ENCODE data around the gene SDC3.

Gene SDC3

GRCh38 chr1:30914587-30914922, 6.0 kb upstream of the SDC3 start:
- Histone ChIP-seq H3K36me3 (ENCODE audit: control insufficient read depth, insufficient read depth, low read length) (no peaks in the 10 kb centered on the region), H3K4me3 (ENCODE audit: insufficient read depth, low read depth, low read length) (no peak overlapping the region), H3K9me3 (ENCODE audit: control insufficient read depth, low read length) (no peaks in the 10 kb centered on the region), H3K27me3 (ENCODE audit: control insufficient read depth, insufficient read depth, low read length, poor library complexity, severe bottlenecking) (no peaks in the 10 kb centered on the region), H3K4me1 (ENCODE audit: control insufficient read depth, insufficient read depth, low read length) (peaks cover 4% of the 10 kb centered on the region), H3K27ac (ENCODE audit: insufficient read depth, low read depth, low read length, poor library complexity, severe bottlenecking) (no peak overlapping the region)
- 89 to 95% methylated on average over 3 of the region's 3 CpGs for WGBS, 2 experiments

- peaks cover 12% of the 10 kb centered on the region for H3K4me1 ChIP-seq (ENCODE audit: control insufficient read depth, insufficient read depth, low read length)
- H3K36me3 ChIP-seq (ENCODE audit: control insufficient read depth, insufficient read depth, low read length): no peaks in the 10 kb centered on the region
- no peak overlapping the region for H3K27ac ChIP-seq (ENCODE audit: insufficient read depth, low read depth, low read length, poor library complexity, severe bottlenecking)
- 87 to 90% methylated on average over 10 of the region's 10 CpGs for WGBS, 2 experiments
- H3K9me3 ChIP-seq (ENCODE audit: control insufficient read depth, low read length): no peaks in the 10 kb centered on the region
- peaks cover 6% of the 10 kb centered on the region for H3K27me3 ChIP-seq (ENCODE audit: control insufficient read depth, insufficient read depth, low read length, poor library complexity, severe bottlenecking)
- no peak overlapping the region for H3K4me3 ChIP-seq (ENCODE audit: insufficient read depth, low read depth, low read length)
Observed at GRCh38 chr1:30912913-30913652, 4.5 kb upstream of the SDC3 start.

GRCh38 chr1:30912224-30912623, 3.7 kb upstream of the SDC3 start:
- Histone ChIP-seq H3K4me3 (ENCODE audit: insufficient read depth, low read depth, low read length) (no peak overlapping the region), H3K27me3 (ENCODE audit: control insufficient read depth, insufficient read depth, low read length, poor library complexity, severe bottlenecking) (peaks cover 6% of the 10 kb centered on the region), H3K36me3 (ENCODE audit: control insufficient read depth, insufficient read depth, low read length) (no peaks in the 10 kb centered on the region), H3K9me3 (ENCODE audit: control insufficient read depth, low read length) (no peaks in the 10 kb centered on the region), H3K27ac (ENCODE audit: insufficient read depth, low read depth, low read length, poor library complexity, severe bottlenecking) (no peak overlapping the region), H3K4me1 (ENCODE audit: control insufficient read depth, insufficient read depth, low read length) (peaks cover 16% of the 10 kb centered on the region)
- WGBS, 2 experiments: 91 to 94% methylated on average over 6 of the region's 6 CpGs

- Histone ChIP-seq H3K9me3 (ENCODE audit: control insufficient read depth, low read length) (no peaks in the 10 kb centered on the region), H3K27ac (ENCODE audit: insufficient read depth, low read depth, low read length, poor library complexity, severe bottlenecking) (no peak overlapping the region), H3K36me3 (ENCODE audit: control insufficient read depth, insufficient read depth, low read length) (no peaks in the 10 kb centered on the region), H3K4me1 (ENCODE audit: control insufficient read depth, insufficient read depth, low read length) (peaks cover 24% of the 10 kb centered on the region), H3K27me3 (ENCODE audit: control insufficient read depth, insufficient read depth, low read length, poor library complexity, severe bottlenecking) (peaks cover 6% of the 10 kb centered on the region), H3K4me3 (ENCODE audit: insufficient read depth, low read depth, low read length) (no peak overlapping the region)
- 53% methylated on average over 9 of the region's 9 CpGs for WGBS, 2 experiments
Observed at GRCh38 chr1:30911059-30911954, 2.7 kb upstream of the SDC3 start.

- H3K9me3 ChIP-seq (ENCODE audit: control insufficient read depth, low read length): no peaks in the 10 kb centered on the region
- H3K4me1 ChIP-seq (ENCODE audit: control insufficient read depth, insufficient read depth, low read length): peaks cover 39% of the 10 kb centered on the region
- no peaks in the 10 kb centered on the region for H3K36me3 ChIP-seq (ENCODE audit: control insufficient read depth, insufficient read depth, low read length)
- WGBS, 2 experiments: 40 to 42% methylated on average over 14 of the region's 14 CpGs
- H3K4me3 ChIP-seq (ENCODE audit: insufficient read depth, low read depth, low read length): peak overlapping the region; percentile 46
- H3K27ac ChIP-seq (ENCODE audit: insufficient read depth, low read depth, low read length, poor library complexity, severe bottlenecking): no peak overlapping the region
- peaks cover 6% of the 10 kb centered on the region for H3K27me3 ChIP-seq (ENCODE audit: control insufficient read depth, insufficient read depth, low read length, poor library complexity, severe bottlenecking)
Observed at GRCh38 chr1:30909365-30910068, 959 bp upstream of the SDC3 start.

- WGBS, 2 experiments: 0% methylated on average over 69 of the region's 69 CpGs
- no peak overlapping the region for H3K27ac ChIP-seq (ENCODE audit: insufficient read depth, low read depth, low read length, poor library complexity, severe bottlenecking)
- H3K27me3 ChIP-seq (ENCODE audit: control insufficient read depth, insufficient read depth, low read length, poor library complexity, severe bottlenecking): peaks cover 6% of the 10 kb centered on the region
- peaks cover 42% of the 10 kb centered on the region for H3K4me1 ChIP-seq (ENCODE audit: control insufficient read depth, insufficient read depth, low read length)
- no peaks in the 10 kb centered on the region for H3K36me3 ChIP-seq (ENCODE audit: control insufficient read depth, insufficient read depth, low read length)
- H3K4me3 ChIP-seq (ENCODE audit: insufficient read depth, low read depth, low read length): peak overlapping the region; percentile 73
- no peaks in the 10 kb centered on the region for H3K9me3 ChIP-seq (ENCODE audit: control insufficient read depth, low read length)
Observed at GRCh38 chr1:30908316-30908695, 252 bp downstream of the SDC3 start.

GRCh38 chr1:30907481-30908315, 860 bp downstream of the SDC3 start:
- Histone ChIP-seq H3K9me3 (ENCODE audit: control insufficient read depth, low read length) (no peaks in the 10 kb centered on the region), H3K27ac (ENCODE audit: insufficient read depth, low read depth, low read length, poor library complexity, severe bottlenecking) (no peak overlapping the region), H3K36me3 (ENCODE audit: control insufficient read depth, insufficient read depth, low read length) (no peaks in the 10 kb centered on the region), H3K4me3 (ENCODE audit: insufficient read depth, low read depth, low read length) (peak overlapping the region; percentile 73), H3K4me1 (ENCODE audit: control insufficient read depth, insufficient read depth, low read length) (peaks cover 45% of the 10 kb centered on the region), H3K27me3 (ENCODE audit: control insufficient read depth, insufficient read depth, low read length, poor library complexity, severe bottlenecking) (peaks cover 6% of the 10 kb centered on the region)
- WGBS, 2 experiments: 12% methylated on average over 43 to 47 of the region's 47 CpGs

GRCh38 chr1:30906631-30907441, 1.7 kb downstream of the SDC3 start:
- Histone ChIP-seq H3K27me3 (ENCODE audit: control insufficient read depth, insufficient read depth, low read length, poor library complexity, severe bottlenecking) (peaks cover 6% of the 10 kb centered on the region), H3K9me3 (ENCODE audit: control insufficient read depth, low read length) (no peaks in the 10 kb centered on the region), H3K4me3 (ENCODE audit: insufficient read depth, low read depth, low read length) (peak overlapping the region; percentile 73), H3K36me3 (ENCODE audit: control insufficient read depth, insufficient read depth, low read length) (no peaks in the 10 kb centered on the region), H3K27ac (ENCODE audit: insufficient read depth, low read depth, low read length, poor library complexity, severe bottlenecking) (no peak overlapping the region), H3K4me1 (ENCODE audit: control insufficient read depth, insufficient read depth, low read length) (peaks cover 53% of the 10 kb centered on the region)
- 79 to 81% methylated on average over 9 of the region's 9 CpGs for WGBS, 2 experiments

GRCh38 chr1:30905916-30906620, 2.5 kb downstream of the SDC3 start:
- WGBS, 2 experiments: 61 to 62% methylated on average over 9 of the region's 9 CpGs
- H3K27ac ChIP-seq (ENCODE audit: insufficient read depth, low read depth, low read length, poor library complexity, severe bottlenecking): no peak overlapping the region

More at GRCh38 chr1:30905916-30906620, 2.5 kb downstream of the SDC3 start:
- no peaks in the 10 kb centered on the region for H3K36me3 ChIP-seq (ENCODE audit: control insufficient read depth, insufficient read depth, low read length)
- no peak overlapping the region for H3K4me3 ChIP-seq (ENCODE audit: insufficient read depth, low read depth, low read length)
- H3K9me3 ChIP-seq (ENCODE audit: control insufficient read depth, low read length): no peaks in the 10 kb centered on the region
- peaks cover 53% of the 10 kb centered on the region for H3K4me1 ChIP-seq (ENCODE audit: control insufficient read depth, insufficient read depth, low read length)
- H3K27me3 ChIP-seq (ENCODE audit: control insufficient read depth, insufficient read depth, low read length, poor library complexity, severe bottlenecking): peaks cover 6% of the 10 kb centered on the region

Data from ectodermal cell (in vitro differentiated cells).